Mucosa of stomach (tissue), 1 donor: Measurements from ENCODE around the gene FBXO9.

Source experiments
- H3K27me3 ChIP-seq: one replicate; pipeline ENCODE4 v1.7.0; 2013; ENCODE audit warnings: mild to moderate bottlenecking, low read length; ENCODE audit not compliant: control insufficient read depth, insufficient read depth
- H3K36me3 ChIP-seq: one replicate; pipeline ENCODE4 v1.7.0; 2013; ENCODE audit warnings: low read length; ENCODE audit not compliant: control insufficient read depth, insufficient read depth
- H3K4me1 ChIP-seq: one replicate; pipeline ENCODE4 v1.7.0; 2013; ENCODE audit warnings: mild to moderate bottlenecking, low read length; ENCODE audit not compliant: control insufficient read depth, insufficient read depth
- H3K4me3 ChIP-seq: one replicate; pipeline ENCODE4 v1.7.0; 2013; ENCODE audit warnings: low read length
- H3K9ac ChIP-seq: one replicate; pipeline ENCODE4 v1.7.0; 2013; ENCODE audit warnings: mild to moderate bottlenecking, low read length, moderate library complexity
- H3K9me3 ChIP-seq: one replicate; pipeline ENCODE4 v1.7.0; 2013; ENCODE audit warnings: mild to moderate bottlenecking, low read length, moderate library complexity; ENCODE audit not compliant: control insufficient read depth
- donor health status: Pancreatic carcinoma.

Gene FBXO9

GRCh38 chr6:53033764-53034163 lies 31.4 kb upstream of the FBXO9 start:
- H3K9ac ChIP-seq, result no peak overlapping the region
- H3K4me1 ChIP-seq, result no peaks in the 10 kb centered on the region
- no peak overlapping the region for H3K4me3 ChIP-seq
- H3K36me3 ChIP-seq, result peaks cover 8% of the 10 kb centered on the region
- no peaks in the 10 kb centered on the region for H3K27me3 ChIP-seq
- H3K9me3 ChIP-seq, result no peaks in the 10 kb centered on the region

GRCh38 chr6:53035549-53036213 lies 29.5 kb upstream of the FBXO9 start:
- no peaks in the 10 kb centered on the region for H3K27me3 ChIP-seq
- no peaks in the 10 kb centered on the region for H3K9me3 ChIP-seq
- H3K4me3 ChIP-seq, result no peak overlapping the region
- H3K4me1 ChIP-seq, result no peaks in the 10 kb centered on the region
- peaks cover 4% of the 10 kb centered on the region for H3K36me3 ChIP-seq
- no peak overlapping the region for H3K9ac ChIP-seq

GRCh38 chr6:53038141-53038540 lies 27.1 kb upstream of the FBXO9 start:
- Histone ChIP-seq H3K36me3 (peaks cover 3% of the 10 kb centered on the region), H3K9me3 (no peaks in the 10 kb centered on the region), H3K27me3 (no peaks in the 10 kb centered on the region), H3K9ac (no peak overlapping the region), H3K4me1 (peaks cover 16% of the 10 kb centered on the region), H3K4me3 (no peak overlapping the region)

- peaks cover 19% of the 10 kb centered on the region for H3K4me1 ChIP-seq
- no peaks in the 10 kb centered on the region for H3K9me3 ChIP-seq
- no peak overlapping the region for H3K9ac ChIP-seq
- no peaks in the 10 kb centered on the region for H3K36me3 ChIP-seq
- no peaks in the 10 kb centered on the region for H3K27me3 ChIP-seq
- H3K4me3 ChIP-seq, result no peak overlapping the region
These were observed 26.6 kb upstream of the FBXO9 start for GRCh38 chr6:53038596-53038995.

- Histone ChIP-seq H3K9ac (no peak overlapping the region), H3K27me3 (no peaks in the 10 kb centered on the region), H3K4me3 (no peak overlapping the region), H3K36me3 (no peaks in the 10 kb centered on the region), H3K9me3 (no peaks in the 10 kb centered on the region), H3K4me1 (peaks cover 25% of the 10 kb centered on the region)
These were observed 23.8 kb upstream of the FBXO9 start for GRCh38 chr6:53041356-53041755.

- H3K9ac ChIP-seq, result no peak overlapping the region
- H3K4me1 ChIP-seq, result peaks cover 25% of the 10 kb centered on the region
- H3K27me3 ChIP-seq, result no peaks in the 10 kb centered on the region
- no peaks in the 10 kb centered on the region for H3K36me3 ChIP-seq
- no peaks in the 10 kb centered on the region for H3K9me3 ChIP-seq
- no peak overlapping the region for H3K4me3 ChIP-seq
These were observed 23.1 kb upstream of the FBXO9 start for GRCh38 chr6:53042112-53042511.

GRCh38 chr6:53043581-53043980 lies 21.6 kb upstream of the FBXO9 start:
- H3K4me3 ChIP-seq, result no peak overlapping the region
- H3K4me1 ChIP-seq, result peaks cover 32% of the 10 kb centered on the region
- H3K36me3 ChIP-seq, result no peaks in the 10 kb centered on the region
- H3K9ac ChIP-seq, result no peak overlapping the region
- H3K9me3 ChIP-seq, result no peaks in the 10 kb centered on the region
- H3K27me3 ChIP-seq, result no peaks in the 10 kb centered on the region

GRCh38 chr6:53044071-53044470 lies 21.1 kb upstream of the FBXO9 start:
- H3K27me3 ChIP-seq, result no peaks in the 10 kb centered on the region
- H3K4me3 ChIP-seq, result no peak overlapping the region
- H3K4me1 ChIP-seq, result peaks cover 34% of the 10 kb centered on the region
- H3K9me3 ChIP-seq, result no peaks in the 10 kb centered on the region
- no peaks in the 10 kb centered on the region for H3K36me3 ChIP-seq
- H3K9ac ChIP-seq, result no peak overlapping the region

- no peaks in the 10 kb centered on the region for H3K36me3 ChIP-seq
- no peaks in the 10 kb centered on the region for H3K9me3 ChIP-seq
- H3K27me3 ChIP-seq, result no peaks in the 10 kb centered on the region
- no peak overlapping the region for H3K9ac ChIP-seq
- H3K4me3 ChIP-seq, result no peak overlapping the region
- peaks cover 34% of the 10 kb centered on the region for H3K4me1 ChIP-seq
These were observed 20.6 kb upstream of the FBXO9 start for GRCh38 chr6:53044572-53044971.

GRCh38 chr6:53045891-53046673 lies 19.1 kb upstream of the FBXO9 start:
- Histone ChIP-seq H3K9ac (no peak overlapping the region), H3K4me3 (no peak overlapping the region), H3K36me3 (no peaks in the 10 kb centered on the region), H3K4me1 (peaks cover 34% of the 10 kb centered on the region), H3K9me3 (no peaks in the 10 kb centered on the region), H3K27me3 (no peaks in the 10 kb centered on the region)

GRCh38 chr6:53048431-53049195 lies 16.6 kb upstream of the FBXO9 start:
- Histone ChIP-seq H3K9me3 (no peaks in the 10 kb centered on the region), H3K4me1 (peaks cover 15% of the 10 kb centered on the region), H3K27me3 (no peaks in the 10 kb centered on the region), H3K9ac (no peak overlapping the region), H3K36me3 (no peaks in the 10 kb centered on the region), H3K4me3 (no peak overlapping the region)

GRCh38 chr6:53049415-53049814 lies 15.8 kb upstream of the FBXO9 start:
- Histone ChIP-seq H3K36me3 (no peaks in the 10 kb centered on the region), H3K4me3 (no peak overlapping the region), H3K9ac (no peak overlapping the region), H3K4me1 (peaks cover 9% of the 10 kb centered on the region), H3K9me3 (no peaks in the 10 kb centered on the region), H3K27me3 (no peaks in the 10 kb centered on the region)
